H9 (cell line): ENCODE measurements around the gene TRIM22. TPM values are rescaled to one million over a fixed set of nuclear protein-coding genes. Genes with fewer than 3 reads are reported as not detected.

ENCODE experiments used
- DNase-seq: peaks from one replicate; pipeline ENCODE4 v3.0.0-alpha.2; 2017
- H2AFZ ChIP-seq: one replicate; pipeline ENCODE4 v1.6.1; 2013; ENCODE audit warnings: mild to moderate bottlenecking, low read length, control low read depth, moderate library complexity
- H2AK5ac ChIP-seq: 2 replicates; pipeline ENCODE4 v1.6.1; 2013; ENCODE audit warnings: low read length, control low read depth, mixed read lengths; ENCODE audit not compliant: insufficient read length
- H2BK120ac ChIP-seq: one replicate; pipeline ENCODE4 v1.6.1; 2013; ENCODE audit warnings: low read depth, mild to moderate bottlenecking, low read length, control low read depth, inconsistent platforms; ENCODE audit not compliant: poor library complexity, severe bottlenecking
- H2BK12ac ChIP-seq: 2 replicates; pipeline ENCODE4 v1.6.1; 2013; ENCODE audit warnings: low read length, control low read depth, mixed read lengths, low read depth; ENCODE audit not compliant: insufficient read length
- H2BK15ac ChIP-seq: 2 replicates; pipeline ENCODE4 v1.6.1; 2013; ENCODE audit warnings: low read depth, low read length, control low read depth
- H2BK20ac ChIP-seq: one replicate; pipeline ENCODE4 v1.6.1; 2013; ENCODE audit warnings: low read depth, mild to moderate bottlenecking, low read length, control low read depth, inconsistent platforms; ENCODE audit not compliant: poor library complexity, severe bottlenecking
- H2BK5ac ChIP-seq: 2 replicates; pipeline ENCODE4 v1.6.1; 2013; ENCODE audit warnings: low read length, control low read depth, mixed read lengths; ENCODE audit not compliant: insufficient read length
- H3K14ac ChIP-seq: 2 replicates; pipeline ENCODE4 v1.6.1; 2013; ENCODE audit warnings: low read length, control low read depth; ENCODE audit not compliant: insufficient read depth
- H3K18ac ChIP-seq: 2 replicates; pipeline ENCODE4 v1.6.1; 2013; ENCODE audit warnings: low read depth, mild to moderate bottlenecking, mixed read lengths, low read length, control low read depth; ENCODE audit not compliant: insufficient read length
- H3K23ac ChIP-seq: 2 replicates; pipeline ENCODE4 v1.6.1; 2013; ENCODE audit warnings: low read length, control low read depth, mixed read lengths, low read depth; ENCODE audit not compliant: insufficient read length
- H3K23me2 ChIP-seq: 2 replicates; pipeline ENCODE4 v1.6.1; 2013; ENCODE audit warnings: low read depth, mild to moderate bottlenecking, mixed read lengths, low read length, control low read depth; ENCODE audit not compliant: insufficient read length, poor library complexity, severe bottlenecking
- H3K27ac ChIP-seq: 2 replicates; pipeline ENCODE4 v1.5.1; 2013; ENCODE audit warnings: low read length, control low read depth, mixed read lengths, low read depth; ENCODE audit not compliant: insufficient read length
- H3K27me3 ChIP-seq: 2 replicates; pipeline ENCODE4 v1.6.1; 2013; ENCODE audit warnings: low read length, control low read depth, inconsistent platforms; ENCODE audit not compliant: insufficient read depth
- H3K4ac ChIP-seq: 2 replicates; pipeline ENCODE4 v1.6.1; 2013; ENCODE audit warnings: low read depth, mild to moderate bottlenecking, control low read depth, inconsistent platforms, low read length, moderate library complexity
- H3K4me1 ChIP-seq: 2 replicates; pipeline ENCODE4 v1.6.1; 2013; ENCODE audit warnings: low read length, control low read depth, inconsistent platforms; ENCODE audit not compliant: insufficient read depth
- H3K4me2 ChIP-seq: 2 replicates; pipeline ENCODE4 v1.6.1; 2013; ENCODE audit warnings: low read length, control low read depth, mixed read lengths; ENCODE audit not compliant: insufficient read length, insufficient read depth
- H3K56ac ChIP-seq: 2 replicates; pipeline ENCODE4 v1.6.1; 2013; ENCODE audit warnings: low read depth, mild to moderate bottlenecking, mixed read lengths, low read length, control low read depth; ENCODE audit not compliant: insufficient read length
- H3K79me1 ChIP-seq: 2 replicates; pipeline ENCODE4 v1.6.1; 2013; ENCODE audit warnings: low read depth, mild to moderate bottlenecking, moderate library complexity, low read length, control low read depth, inconsistent platforms; ENCODE audit not compliant: insufficient read depth, poor library complexity, severe bottlenecking
- H3K79me2 ChIP-seq: 2 replicates; pipeline ENCODE4 v1.6.1; 2013; ENCODE audit warnings: low read length, control low read depth, inconsistent platforms; ENCODE audit not compliant: insufficient read depth
- H3K9ac ChIP-seq: 2 replicates; pipeline ENCODE4 v1.6.1; 2013; ENCODE audit warnings: low read length, control low read depth, mixed read lengths; ENCODE audit not compliant: insufficient read length; ENCODE audit errors: extremely low read depth
- H3K9me3 ChIP-seq: one replicate; pipeline ENCODE4 v1.6.1; 2013; ENCODE audit warnings: low read depth, low read length, inconsistent platforms; ENCODE audit not compliant: control insufficient read depth
- H3T11ph ChIP-seq: one replicate; pipeline ENCODE4 v1.6.1; 2013; ENCODE audit warnings: mild to moderate bottlenecking, low read length, control low read depth, inconsistent platforms
- H4K20me1 ChIP-seq: one replicate; pipeline ENCODE4 v1.6.1; 2013; ENCODE audit not compliant: control insufficient read depth, insufficient read length, insufficient read depth
- H4K5ac ChIP-seq: 2 replicates; pipeline ENCODE4 v1.6.1; 2013; ENCODE audit warnings: low read depth, mild to moderate bottlenecking, mixed read lengths, low read length, control low read depth; ENCODE audit not compliant: insufficient read length
- H4K8ac ChIP-seq: replicated peaks from 2 replicates; pipeline ENCODE4 v1.6.1; 2013; ENCODE audit warnings: low read length, control low read depth, mixed read lengths, low read depth; ENCODE audit not compliant: insufficient read length
- H4K91ac ChIP-seq: 2 replicates; pipeline ENCODE4 v1.6.1; 2013; ENCODE audit warnings: low read depth, mild to moderate bottlenecking, moderate library complexity, mixed read lengths, low read length, control low read depth; ENCODE audit not compliant: insufficient read length
- H3K27ac Mint-ChIP-seq, 3 experiments: 2 replicates in 2 of 3; 3 replicates in 1 of 3; pipeline ENCODE4 v1.8.0; 2020 to 2021; ENCODE audit warnings: mixed read lengths in 3 of 3, mild to moderate bottlenecking in 1 of 3, moderate library complexity in 1 of 3
- H3K27me3 Mint-ChIP-seq: 2 replicates; pipeline ENCODE4 v1.8.0; 2021; ENCODE audit warnings: low read depth, mild to moderate bottlenecking, moderate library complexity, mixed read lengths
- H3K36me3 Mint-ChIP-seq, 3 experiments: 2 replicates in 2 of 3; 3 replicates in 1 of 3; pipeline ENCODE4 v1.8.0; 2020 to 2021; ENCODE audit warnings: low read depth in 3 of 3, mixed read lengths in 3 of 3; ENCODE audit not compliant: insufficient read depth in 1 of 3
- H3K4me1 Mint-ChIP-seq, 2 experiments: 2 replicates each; pipeline ENCODE4 v1.8.0; 2020; ENCODE audit warnings: mixed read lengths in 2 of 2
- H3K4me3 Mint-ChIP-seq, 2 experiments: 2 replicates in 1 of 2; 3 replicates in 1 of 2; pipeline ENCODE4 v1.8.0; 2020 to 2021; ENCODE audit warnings: mild to moderate bottlenecking in 2 of 2, mixed read lengths in 2 of 2, moderate library complexity in 1 of 2
- H3K9me3 Mint-ChIP-seq, 2 experiments: 2 replicates in 1 of 2; 3 replicates in 1 of 2; pipeline ENCODE4 v1.8.0; 2020; ENCODE audit warnings: mild to moderate bottlenecking in 2 of 2, mixed read lengths in 2 of 2, moderate library complexity in 1 of 2
- CTCF ChIP-seq: fragments of 200-600 bp; sonication (generic); conservative IDR thresholded peaks from 3 replicates; pipeline ENCODE4 v1.8.0; 2021; ENCODE audit warnings: antibody characterized with exemption, mild to moderate bottlenecking
- WGBS: extraction: QIAGEN DNeasy Blood & Tissue Kit; methylation state at CpG from one replicate; pipeline ENCODE4 v1.1.7; 2013; ENCODE audit warnings: missing lambda C conversion rate, low lambda C conversion rate, mixed read lengths; ENCODE audit not compliant: insufficient read length; ENCODE audit errors: extremely low coverage; 5-methylcytosine and 5-hydroxymethylcytosine counted together
- total RNA-seq: library from RNA; stranded (reverse); gene quantifications from 2 replicates; pipeline ENCODE4 v1.2.1, GENCODE V29; 2021

Gene TRIM22
- total RNA-seq, 1 experiment from 2014 or later: 78.6 TPM

GRCh38 chr11:5691964-5692361 is 2.4 kb downstream of the TRIM22 start:
- H3K4me1 Mint-ChIP-seq: peaks cover 33 to 45% of the 10 kb centered on the region in 2 experiments
- H3K27me3 ChIP-seq: no peaks in the 10 kb centered on the region
- no peak overlapping the region for H3K27ac Mint-ChIP-seq
- no peak overlapping the region for H4K91ac ChIP-seq
- no peaks in the 10 kb centered on the region for H3K9me3 ChIP-seq
- no peak overlapping the region for H3K4ac ChIP-seq
- H3T11ph ChIP-seq: no peak overlapping the region
- H4K8ac ChIP-seq: no peak overlapping the region
- no peak overlapping the region for H3K9ac ChIP-seq
- H3K79me2 ChIP-seq: peaks cover 3% of the 10 kb centered on the region; the same call in 1 of the 2 replicates
- no peak overlapping the region for H2BK20ac ChIP-seq
- H3K56ac ChIP-seq: no peak overlapping the region
- peaks cover 0 to 4% of the 10 kb centered on the region in 2 experiments; a peak in 2 of 5 replicates for H3K9me3 Mint-ChIP-seq
- no peak overlapping the region for H2BK120ac ChIP-seq
- H2BK15ac ChIP-seq: no peak overlapping the region
- no peak overlapping the region for H3K14ac ChIP-seq
- H2AK5ac ChIP-seq: no peak overlapping the region
- no peaks in the 10 kb centered on the region for H4K20me1 ChIP-seq
- H3K23ac ChIP-seq: no peak overlapping the region
- no peak overlapping the region for H2BK12ac ChIP-seq
- H3K36me3 Mint-ChIP-seq: peaks cover 4 to 37% (median 35%) of the 10 kb centered on the region in 3 experiments; a peak in 6 of 7 replicates
- H3K79me1 ChIP-seq: no peaks in the 10 kb centered on the region
- DNase-seq: no peak
- no CpG with 5 or more reads among the region's 3 CpGs for WGBS
- no peak for TF ChIP-seq CTCF
- H3K4me1 ChIP-seq: no peaks in the 10 kb centered on the region; the same call in 1 of the 2 replicates
- no peak overlapping the region for H2AFZ ChIP-seq
- H3K4me3 Mint-ChIP-seq: peak overlapping the region in 1 of 2 experiments; percentile 22; a peak in 2 of 5 replicates
- peaks cover 8% of the 10 kb centered on the region for H3K23me2 ChIP-seq
- no peak overlapping the region for H2BK5ac ChIP-seq
- no peak overlapping the region for H3K4me2 ChIP-seq
- no peaks in the 10 kb centered on the region for H3K27me3 Mint-ChIP-seq
- no peak overlapping the region for H3K27ac ChIP-seq
- H4K5ac ChIP-seq: no peak overlapping the region
- H3K18ac ChIP-seq: no peak overlapping the region
